ELF-1 (cell line): ENCODE results near the gene PRKCA.

Experiments used
- DNase-seq: peaks from one replicate; pipeline ENCODE4 v3.0.0-alpha.2; 2016; ENCODE audit warnings: low read depth, low spot score

PRKCA gene

DNA sequence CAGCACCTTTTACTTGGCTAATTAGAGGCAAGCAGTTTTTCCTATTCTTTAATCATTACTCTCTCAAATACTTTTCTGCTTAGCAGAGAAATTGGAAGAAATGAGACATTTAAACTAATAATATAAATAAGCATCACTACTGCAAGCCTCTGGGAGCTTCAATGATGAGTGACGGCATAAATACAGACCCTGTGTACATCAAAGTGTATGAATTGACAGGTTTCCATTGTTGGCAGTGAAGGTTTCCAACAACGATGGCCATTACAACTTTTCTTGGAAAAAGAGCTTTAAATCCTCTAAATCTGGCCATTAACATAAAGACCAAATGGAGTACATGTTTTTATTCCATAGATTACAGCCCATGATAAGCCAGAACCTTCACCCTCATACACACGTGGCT lies 493.1 kb downstream of the PRKCA start:
- no peak for DNase-seq

DNA sequence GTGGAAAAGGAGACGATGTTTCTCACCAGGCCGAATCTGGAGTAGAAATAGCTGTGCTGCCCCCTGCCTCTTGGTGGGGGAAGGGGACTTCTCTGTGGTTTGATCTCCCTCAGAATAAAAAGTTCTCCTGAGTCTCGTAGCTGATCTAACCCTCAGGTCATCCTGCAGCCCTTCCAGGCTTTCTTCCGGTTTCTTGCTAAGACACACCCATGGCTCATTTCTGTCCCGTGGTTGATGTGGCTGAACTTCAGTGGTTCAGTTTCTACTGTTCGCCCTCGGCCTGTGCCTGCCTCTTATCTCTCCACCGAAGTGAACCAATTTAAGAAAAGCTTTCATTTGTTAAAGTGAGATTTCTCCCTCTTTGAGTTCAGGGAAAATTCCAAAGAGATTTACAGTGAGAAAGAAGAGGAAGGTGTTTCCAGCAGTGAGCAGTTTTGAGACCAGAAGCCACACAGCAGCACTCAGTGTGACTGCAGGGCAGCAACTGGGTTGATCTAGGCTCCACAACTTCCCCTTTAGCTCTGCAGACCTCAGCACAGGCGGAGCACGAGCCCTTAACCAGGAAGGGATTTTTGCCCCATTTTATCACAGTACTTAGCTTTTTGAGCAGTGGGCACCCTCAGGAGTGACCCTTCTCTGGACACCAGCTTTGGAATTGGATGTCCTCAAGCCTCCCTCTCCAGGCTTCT lies 497.6 kb downstream of the PRKCA start:
- peak; percentile 20 for DNase-seq

DNA sequence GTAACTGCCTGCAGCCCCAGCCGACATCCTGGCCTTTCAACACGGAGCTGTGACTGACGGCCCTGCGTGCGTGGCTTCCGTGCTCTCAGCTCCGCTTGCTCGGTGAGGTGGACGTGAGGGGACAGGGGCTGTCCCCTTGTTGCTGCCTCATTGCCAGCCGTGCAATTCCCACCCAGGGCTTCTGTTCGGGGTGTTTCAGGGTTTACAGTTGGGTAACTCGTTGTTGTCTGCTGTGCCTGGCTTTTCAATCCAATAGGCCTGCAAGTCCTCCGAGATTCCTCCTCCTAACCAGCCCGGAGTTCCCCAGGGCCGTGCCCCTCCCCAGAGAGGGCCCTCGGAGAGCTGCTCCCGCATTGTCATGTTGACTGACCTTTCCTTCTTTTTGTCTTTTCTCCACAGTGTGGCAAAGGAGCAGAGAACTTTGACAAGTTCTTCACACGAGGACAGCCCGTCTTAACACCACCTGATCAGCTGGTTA lies 501.1 kb downstream of the PRKCA start:
- DNase-seq = peak; percentile 61

DNA sequence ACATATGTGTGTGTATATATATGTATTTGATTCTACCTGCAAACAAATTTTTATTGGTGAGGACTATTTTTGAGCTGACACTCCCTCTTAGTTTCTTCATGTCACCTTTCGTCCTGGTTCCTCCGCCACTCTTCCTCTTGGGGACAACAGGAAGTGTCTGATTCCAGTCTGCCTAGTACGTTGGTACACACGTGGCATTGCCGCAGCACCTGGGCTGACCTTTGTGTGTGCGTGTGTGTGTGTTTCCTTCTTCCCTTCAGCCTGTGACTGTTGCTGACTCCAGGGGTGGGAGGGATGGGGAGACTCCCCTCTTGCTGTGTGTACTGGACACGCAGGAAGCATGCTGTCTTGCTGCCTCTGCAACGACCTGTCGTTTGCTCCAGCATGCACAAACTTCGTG lies 503.2 kb downstream of the PRKCA start:
- DNase-seq = no peak

DNA sequence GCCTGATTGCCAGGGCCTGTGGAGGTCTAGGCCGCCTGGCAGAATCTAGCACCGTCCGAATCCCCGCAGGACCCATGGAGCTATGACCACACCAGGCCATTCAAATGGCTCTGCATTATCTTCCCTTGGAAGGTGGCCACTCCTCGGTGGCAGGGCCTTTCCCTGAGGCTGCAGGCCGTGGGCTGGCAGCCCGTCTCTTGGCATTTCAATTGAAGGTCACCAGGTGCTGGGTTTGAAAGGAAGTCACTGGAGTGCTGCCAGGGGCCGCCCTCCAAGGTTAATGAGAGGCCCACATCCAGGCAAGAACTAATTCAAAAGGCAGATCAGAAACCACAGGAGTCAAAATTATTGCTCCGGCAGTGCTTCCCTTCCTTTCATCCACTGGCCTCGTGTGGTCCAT lies 504.8 kb downstream of the PRKCA start:
- DNase-seq = no peak

DNA sequence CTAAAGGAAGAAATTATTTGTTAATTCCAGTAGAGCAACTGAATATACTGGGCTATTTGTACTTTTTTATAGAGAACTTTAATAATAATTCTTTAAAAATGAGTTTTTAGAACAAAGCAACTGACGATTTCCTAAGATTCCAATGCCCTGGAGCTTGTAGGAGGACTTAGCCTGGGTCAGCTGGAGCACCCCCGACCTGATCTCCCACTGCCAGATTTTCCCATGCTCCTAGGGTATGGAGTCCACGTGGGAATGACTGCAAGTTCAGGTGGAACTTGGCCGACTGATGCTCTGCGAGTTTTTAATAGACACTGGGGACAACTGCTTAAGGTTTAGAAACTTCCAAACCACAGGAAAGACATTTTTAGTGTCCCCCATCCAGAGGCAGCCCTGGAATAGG lies 507.0 kb downstream of the PRKCA start:
- no peak for DNase-seq

DNA sequence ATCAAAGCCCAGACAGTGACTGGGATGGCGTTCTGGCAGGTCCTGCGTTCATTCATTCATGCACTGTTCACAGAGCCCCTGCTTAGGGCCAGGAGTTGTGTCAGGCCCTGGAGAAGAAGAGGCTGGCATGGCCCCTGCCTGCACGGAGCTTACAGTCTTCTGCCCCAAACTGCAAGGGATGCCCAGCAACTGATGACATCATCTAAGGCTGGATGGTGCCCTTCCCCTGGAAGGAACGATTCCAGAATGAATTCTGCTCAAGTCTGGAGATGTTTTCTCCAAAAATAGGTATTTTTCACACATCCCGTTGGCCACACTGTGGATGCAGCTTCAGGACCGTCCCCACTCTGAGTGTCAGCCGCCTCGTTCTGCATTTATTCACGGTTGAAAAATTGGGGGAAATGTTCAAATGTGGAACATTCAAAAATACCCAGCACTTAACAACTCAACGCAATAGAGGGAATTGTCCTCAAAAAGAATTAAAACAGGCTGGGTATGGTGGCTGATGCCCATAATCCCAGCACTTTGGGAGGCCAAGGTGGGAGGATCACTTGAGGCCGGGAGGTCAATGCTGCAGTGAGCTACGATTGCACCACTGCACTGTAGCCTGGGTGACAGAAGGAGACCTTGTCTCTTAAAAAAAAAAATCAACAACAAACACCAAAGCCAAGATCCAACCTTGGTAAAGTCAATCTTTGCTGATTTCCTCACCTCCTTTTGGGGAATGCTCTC lies 508.7 kb downstream of the PRKCA start:
- no peak for DNase-seq

DNA sequence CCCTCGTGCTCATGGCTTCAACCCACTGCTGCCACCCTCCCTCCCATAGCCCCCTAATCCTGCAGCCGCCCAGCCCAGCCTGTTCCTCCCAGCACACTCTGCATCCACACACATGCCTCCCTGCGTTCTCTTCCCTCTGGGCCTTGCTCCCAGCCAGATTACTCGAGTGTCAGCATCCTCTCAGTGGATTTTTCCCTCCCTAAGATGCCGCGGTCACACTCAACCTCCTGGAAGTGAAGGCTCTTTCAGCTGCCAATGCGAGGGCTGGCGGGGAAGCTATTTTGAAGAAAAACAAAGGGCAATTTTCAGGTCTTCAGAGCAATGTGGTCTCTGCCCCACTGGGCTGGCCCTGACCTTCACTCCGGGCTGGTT lies 509.3 kb downstream of the PRKCA start:
- no peak for DNase-seq

DNA sequence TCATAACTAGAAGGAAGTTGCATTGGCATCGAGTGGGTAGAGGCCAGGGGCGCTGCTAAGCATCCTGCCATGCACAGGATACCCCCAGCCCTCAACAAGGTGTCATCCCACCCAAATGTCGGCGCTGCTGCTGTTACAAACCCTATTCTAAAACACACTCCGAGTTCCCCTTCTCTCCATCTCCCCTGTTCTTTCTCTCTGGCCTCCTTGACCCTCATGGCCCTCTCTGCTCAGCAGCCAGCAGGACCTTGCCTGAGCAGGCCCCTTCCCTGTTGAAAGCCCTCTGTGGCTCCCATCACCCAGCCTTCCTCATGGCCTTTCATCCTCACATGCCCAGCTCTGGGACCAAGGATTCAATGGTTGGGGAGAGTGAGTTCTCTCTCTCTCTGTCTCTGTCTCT lies 510.2 kb downstream of the PRKCA start:
- no peak for DNase-seq

DNA sequence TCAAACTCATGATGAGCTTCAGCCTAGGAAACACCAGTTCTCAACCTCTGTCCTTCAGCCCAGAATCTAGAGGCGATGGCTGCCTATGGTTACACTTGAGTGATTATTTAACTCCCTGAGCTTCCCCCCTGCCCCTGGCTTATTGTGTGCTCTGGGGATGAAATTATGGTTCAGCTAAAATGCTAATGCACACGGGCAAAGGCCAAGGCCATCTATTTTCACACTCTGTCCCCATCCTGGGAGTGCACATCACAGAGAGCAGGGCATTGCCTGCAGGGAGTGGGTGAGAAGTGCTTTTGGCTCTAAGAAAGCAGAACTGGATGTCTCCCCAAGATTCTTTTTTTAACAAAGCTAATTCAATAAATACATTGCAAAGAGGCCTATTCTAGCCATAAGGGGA lies 510.9 kb downstream of the PRKCA start:
- no peak for DNase-seq

DNA sequence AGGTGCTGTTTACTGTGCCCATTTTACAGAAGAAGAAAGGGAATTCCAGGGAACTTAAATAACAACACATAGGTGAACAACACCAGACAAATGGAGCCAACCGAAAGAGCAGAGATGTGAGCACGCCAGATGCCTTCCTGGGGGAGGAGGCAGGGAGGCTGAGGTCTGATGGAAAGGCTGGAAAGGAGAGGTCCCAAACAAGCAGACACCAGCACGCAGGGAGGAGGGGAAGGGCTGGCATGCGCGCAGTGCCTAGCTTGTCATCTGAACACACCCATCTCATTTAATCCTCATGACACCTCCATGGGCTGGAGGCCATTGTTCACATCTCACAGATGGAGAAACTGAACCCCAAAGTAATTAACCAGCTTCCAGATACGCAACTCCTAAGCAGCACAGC lies 511.6 kb downstream of the PRKCA start:
- DNase-seq = no peak

DNA sequence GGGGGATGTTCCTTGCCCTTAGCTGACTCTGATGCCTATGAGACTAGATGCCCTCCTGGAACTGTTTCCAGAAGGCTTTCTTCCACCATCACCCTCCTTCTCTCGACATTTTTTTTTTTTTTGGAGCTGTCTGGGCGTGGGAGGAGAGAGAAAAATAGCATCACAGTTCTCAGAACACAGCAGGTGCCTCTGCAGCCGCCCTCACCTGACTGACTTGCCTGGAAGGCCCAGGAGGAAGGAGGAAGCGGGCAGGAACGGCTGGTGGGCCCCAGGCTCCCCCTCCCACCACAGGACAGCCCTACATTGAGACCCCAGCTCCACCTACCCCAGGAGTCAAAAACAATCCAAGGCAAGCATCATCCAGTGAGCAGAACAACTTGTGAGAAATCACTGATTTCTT lies 512.2 kb downstream of the PRKCA start:
- no peak for DNase-seq

DNA sequence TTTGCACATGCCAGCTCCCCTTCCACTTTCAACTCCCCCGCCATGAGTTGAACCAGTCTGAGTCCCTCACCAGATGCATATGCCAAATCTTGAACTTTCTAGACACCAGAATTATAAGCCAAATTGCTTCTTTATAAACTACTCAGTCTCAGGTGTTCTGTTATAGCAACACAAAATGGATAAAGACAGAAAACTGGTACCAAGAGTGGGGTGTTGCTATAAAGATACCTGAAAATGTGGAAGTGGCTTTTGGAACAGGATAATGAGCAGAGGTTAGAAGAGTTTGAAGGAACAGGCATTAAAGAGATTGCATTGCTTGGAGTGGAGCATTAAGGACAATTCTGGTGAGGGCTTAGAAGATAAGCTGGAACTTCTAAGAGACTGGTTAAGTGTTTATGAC lies 515.3 kb downstream of the PRKCA start:
- DNase-seq = no peak

DNA sequence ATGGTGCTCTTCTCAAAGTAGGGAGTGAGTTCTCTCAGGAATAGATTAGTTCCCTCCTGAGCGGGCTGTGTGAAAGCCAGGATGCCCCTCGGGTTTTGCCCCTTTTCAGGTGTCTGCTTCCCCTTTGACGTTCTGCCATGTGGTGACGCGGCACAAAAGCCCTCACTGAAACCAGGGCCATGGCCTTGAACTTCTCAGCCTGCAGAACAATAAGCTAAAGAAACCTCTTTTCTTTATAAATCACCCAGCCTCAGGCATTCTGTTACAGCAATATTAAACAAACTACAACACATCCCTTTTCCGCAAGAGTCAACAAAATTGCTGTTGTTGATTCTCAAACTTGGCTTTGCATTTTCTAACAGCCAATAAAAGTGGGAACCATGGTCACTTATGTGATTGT lies 517.1 kb downstream of the PRKCA start:
- DNase-seq = no peak

DNA sequence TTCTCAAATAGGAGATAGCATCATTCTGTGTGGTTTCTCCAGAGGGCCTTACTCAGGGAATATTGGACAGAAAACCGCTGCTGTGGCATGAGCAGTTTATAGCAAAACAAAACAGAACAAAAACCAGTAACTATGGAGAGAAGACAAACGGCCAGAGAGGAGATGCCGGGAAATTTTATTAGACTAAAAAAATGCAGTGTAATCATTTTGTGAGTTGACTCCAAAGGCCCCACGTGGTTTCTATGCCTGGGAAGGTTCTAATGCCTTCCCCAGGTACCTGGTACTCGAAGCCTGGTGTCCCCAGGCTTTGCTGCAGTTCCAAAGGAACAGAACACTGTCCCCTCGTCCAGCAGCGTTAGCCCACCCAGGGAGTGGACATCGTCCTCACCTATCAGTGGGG lies 519.6 kb downstream of the PRKCA start:
- no peak for DNase-seq

DNA sequence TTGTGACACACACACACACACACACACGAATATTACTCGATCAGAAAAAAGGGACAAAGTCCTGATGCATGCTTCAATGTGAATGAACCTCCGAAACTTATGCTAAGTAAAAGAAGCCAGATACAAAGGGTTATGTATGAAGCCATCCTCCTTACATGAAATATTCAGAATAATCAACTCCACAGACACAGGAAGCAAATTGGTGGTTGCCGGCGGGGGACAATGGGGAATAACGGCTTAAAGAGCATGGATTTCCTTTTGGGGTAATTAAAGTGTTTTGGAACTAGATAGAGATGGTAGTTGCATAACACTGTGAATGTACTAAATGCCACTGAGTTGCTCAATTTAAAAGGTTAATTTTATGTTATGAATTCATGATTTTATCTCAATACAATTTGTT lies 524.4 kb downstream of the PRKCA start:
- DNase-seq = no peak

DNA sequence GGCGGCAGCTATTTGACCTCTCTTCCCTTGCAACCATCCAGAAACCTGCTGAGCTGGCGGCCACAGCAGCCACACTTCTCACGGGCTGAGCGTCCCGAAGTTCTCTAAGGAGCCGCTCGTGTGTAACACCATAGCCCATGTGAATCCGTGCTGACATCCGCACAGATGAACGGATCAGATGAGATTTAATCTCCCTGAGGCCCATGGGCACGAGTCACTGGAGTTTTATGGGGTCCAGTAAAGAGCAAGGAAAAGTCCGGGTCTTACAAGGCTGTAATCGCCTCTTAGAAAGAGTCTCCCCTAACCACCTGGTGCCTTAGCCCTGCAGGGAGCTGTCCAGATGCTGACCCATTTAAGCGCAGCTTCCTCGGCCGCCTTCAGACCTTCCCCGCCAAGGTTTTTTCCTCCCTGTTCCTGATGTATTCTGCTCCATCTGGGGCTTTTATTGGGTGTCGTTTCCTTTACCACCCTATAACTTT lies 527.0 kb downstream of the PRKCA start:
- DNase-seq = peak; percentile 83

DNA sequence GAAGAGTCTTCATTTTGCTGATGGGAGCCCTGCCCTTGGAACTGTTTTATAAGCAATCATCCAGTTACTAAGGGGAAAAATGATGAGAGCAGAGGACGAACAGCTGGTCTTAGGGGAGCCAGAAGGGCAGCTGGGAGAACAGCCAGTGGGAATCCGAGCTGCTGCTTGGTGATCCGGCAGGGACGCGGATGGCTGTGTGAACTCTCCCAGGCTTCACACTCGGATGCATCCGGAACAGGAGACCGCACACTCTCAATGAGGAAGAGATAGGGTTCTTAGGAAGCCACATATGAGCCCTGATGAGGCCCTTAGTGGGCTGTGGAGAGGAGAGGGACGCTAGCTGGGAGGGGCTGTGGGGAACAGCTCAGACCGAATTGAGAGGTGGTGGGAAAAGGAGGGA lies 527.5 kb downstream of the PRKCA start:
- DNase-seq = no peak

DNA sequence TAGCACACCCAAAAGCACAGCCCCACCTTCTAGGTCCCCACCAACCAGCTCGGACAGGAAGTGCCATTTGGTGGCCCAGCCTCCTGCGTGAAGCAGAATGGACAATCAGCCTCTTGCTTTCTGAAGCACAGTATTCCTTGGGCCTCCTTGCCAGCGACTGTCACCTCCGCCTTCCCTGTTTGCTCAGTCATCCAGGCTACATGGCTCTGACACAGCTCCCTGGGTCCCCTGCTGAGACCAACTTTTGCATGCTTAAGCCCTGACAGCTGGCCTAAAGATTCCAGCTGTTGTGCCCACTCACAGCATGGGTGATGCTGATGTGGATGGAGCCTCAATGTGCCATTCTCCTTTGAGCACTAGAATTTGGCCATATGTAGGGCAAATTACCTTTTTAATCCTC lies 528.0 kb downstream of the PRKCA start:
- peak; percentile 16 for DNase-seq

DNA sequence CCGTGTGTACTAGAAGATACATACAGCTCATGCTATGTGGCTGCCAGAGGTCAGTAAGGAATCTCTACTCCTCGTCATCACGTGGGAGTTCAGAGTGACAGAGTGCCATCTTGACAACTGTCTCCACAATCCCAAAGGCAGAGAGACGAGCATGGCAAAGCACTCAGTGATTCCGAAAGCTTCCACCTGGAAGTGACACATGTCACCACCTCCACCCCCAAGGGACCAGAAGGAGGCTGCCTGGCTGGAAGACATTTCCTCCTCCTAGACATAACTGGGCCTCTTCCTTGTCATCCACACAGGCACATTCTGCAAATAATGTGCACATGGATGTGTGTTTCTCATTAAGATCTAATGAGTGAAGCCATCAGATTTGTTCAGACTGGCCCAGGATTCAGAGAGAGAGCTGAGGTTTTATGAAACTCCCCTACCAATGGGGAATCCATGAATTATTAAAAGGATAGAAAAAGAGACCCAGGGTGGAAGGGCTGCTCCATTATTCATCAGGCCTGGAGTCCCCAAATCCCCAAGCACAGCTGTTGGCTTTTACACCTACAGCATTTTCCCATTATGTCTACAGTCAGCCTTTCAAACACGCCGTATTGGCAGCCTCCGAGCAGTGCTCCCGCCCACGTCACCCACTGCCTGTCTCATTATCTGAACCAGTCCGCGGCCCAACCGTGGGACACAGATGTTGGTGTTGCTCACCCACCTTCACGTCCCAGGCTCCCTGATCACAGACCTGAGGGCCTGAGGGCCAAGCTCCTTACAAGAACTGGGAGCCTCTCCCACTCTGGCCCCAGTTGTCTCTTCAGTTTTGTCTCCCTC lies 529.2 kb downstream of the PRKCA start:
- no peak for DNase-seq

DNA sequence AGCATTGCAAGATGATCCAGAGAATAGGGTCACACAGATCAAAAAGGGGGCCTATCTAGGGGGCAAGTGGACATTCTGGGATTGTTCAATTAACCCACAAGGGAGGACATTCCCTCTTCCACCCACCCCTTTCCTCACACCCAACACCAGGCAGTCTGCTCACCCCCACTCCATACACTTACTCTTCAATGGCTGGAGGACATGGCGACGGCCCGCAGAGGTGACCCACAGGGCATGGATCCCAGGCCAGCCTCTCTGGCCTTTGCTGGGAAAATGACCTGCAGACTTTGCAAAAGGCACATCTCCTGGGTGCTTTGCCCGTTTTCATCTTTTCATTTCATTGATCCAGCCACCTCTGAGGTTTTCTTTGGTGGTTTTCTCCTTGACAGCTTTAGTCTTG lies 530.8 kb downstream of the PRKCA start:
- no peak for DNase-seq

DNA sequence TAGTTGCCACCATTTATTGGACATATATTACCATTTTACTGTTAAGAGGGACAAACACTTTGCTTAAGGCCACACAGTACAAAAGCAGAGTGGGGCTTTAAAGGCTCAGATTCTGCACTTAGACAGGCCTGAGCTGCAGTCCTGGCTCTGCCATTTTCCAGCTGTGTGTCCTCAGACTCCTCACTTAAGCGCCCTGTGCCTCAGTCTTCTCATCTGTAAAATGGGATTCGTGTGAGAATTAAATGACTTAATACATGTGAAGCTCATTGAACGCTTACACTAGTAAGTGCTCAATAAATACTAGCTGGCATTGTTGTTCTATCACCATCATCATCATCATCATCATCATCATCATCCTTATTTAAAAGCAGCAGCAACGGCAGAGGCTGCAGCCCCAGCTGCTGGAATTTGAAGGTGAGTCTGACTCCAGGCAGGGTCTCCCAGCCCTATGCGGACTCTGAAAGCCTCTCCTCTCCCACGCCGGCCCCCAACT lies 532.1 kb downstream of the PRKCA start:
- no peak for DNase-seq
